ENCODE results near the gene PDSS2. TPM values are rescaled to one million over a fixed set of nuclear protein-coding genes. Genes with fewer than 3 reads are reported as not detected.
A peak's percentile ranks its signal among the peaks of the same experiment; 100 is the strongest.

Gene PDSS2
- total RNA-seq, 2 experiments from 2014 or later: 11.4 to 11.7 TPM

GRCh38 chr6:107331409-107332386, 127.7 kb downstream of the PDSS2 start:
- intact Hi-C loops (cut with DNase I, micrococcal nuclease): loop anchor here in 1 of 2 experiments (2.0 kb wide), 1 partner anchor 127 kb away; the partner anchor contains the start of gene PDSS2
- no peak overlapping the region for H3K27ac Mint-ChIP-seq
- H3K4me3 Mint-ChIP-seq: no peak overlapping the region
- no peaks in the 10 kb centered on the region for H3K9me3 Mint-ChIP-seq (ENCODE audit: low read depth)
- peaks cover 17% of the 10 kb centered on the region for H3K4me1 Mint-ChIP-seq
- DNase-seq (no peak), ATAC-seq (no peak)
- CTCF ChIA-PET: interaction anchor here (0.6 to 5.4 kb wide), 4 partner anchors 9 to 17 kb away, joined by 3 to 24 read pairs (median 3); no protein-coding TSS in a partner anchor
- H3K36me3 Mint-ChIP-seq (ENCODE audit: low read depth): peaks cover 14% of the 10 kb centered on the region
- POLR2A ChIA-PET: no interaction called here
- no peaks in the 10 kb centered on the region for H3K27me3 Mint-ChIP-seq

- DNase-seq: peak; percentile 54
- ChIA-PET POLR2A (no interaction called here), CTCF (interaction anchor here (0.7 to 5.4 kb wide), 2 partner anchors 11 to 568 kb away, joined by 3 to 24 read pairs; no protein-coding TSS in a partner anchor)
- ATAC-seq: peak; percentile 96
- Mint-ChIP-seq H3K27ac (peak overlapping the region; percentile 69), H3K36me3 (ENCODE audit: low read depth) (peaks cover 18% of the 10 kb centered on the region), H3K4me3 (no peak overlapping the region), H3K9me3 (ENCODE audit: low read depth) (no peaks in the 10 kb centered on the region), H3K27me3 (no peaks in the 10 kb centered on the region), H3K4me1 (peaks cover 17% of the 10 kb centered on the region)
- intact Hi-C loops (cut with DNase I, micrococcal nuclease): loop anchor here in 1 of 2 experiments (2.0 kb wide), 1 partner anchor 129 kb away; the partner anchor contains the start of gene PDSS2
Measured at GRCh38 chr6:107330168-107330567, 129.2 kb downstream of the PDSS2 start.

- Mint-ChIP-seq H3K4me3 (no peak overlapping the region), H3K36me3 (ENCODE audit: low read depth) (peaks cover 24% of the 10 kb centered on the region), H3K27ac (no peak overlapping the region), H3K27me3 (no peaks in the 10 kb centered on the region), H3K9me3 (ENCODE audit: low read depth) (no peaks in the 10 kb centered on the region), H3K4me1 (peaks cover 17% of the 10 kb centered on the region)
- ATAC-seq: no peak
- POLR2A ChIA-PET: no interaction called here
- intact Hi-C loops (cut with DNase I, micrococcal nuclease): no loop called here
- CTCF ChIA-PET: interaction anchor here (5.4 kb wide), 1 partner anchor 11 kb away, joined by 24 read pairs; no protein-coding TSS in a partner anchor
- no peak for DNase-seq
Measured at GRCh38 chr6:107329063-107329860, 130.1 kb downstream of the PDSS2 start.

- ChIA-PET POLR2A (no interaction called here), CTCF (interaction anchor here (5.4 kb wide), 1 partner anchor 9 kb away, joined by 24 read pairs; no protein-coding TSS in a partner anchor)
- no peak overlapping the region for H3K4me3 Mint-ChIP-seq
- intact Hi-C loops (cut with DNase I, micrococcal nuclease): no loop called here
- ATAC-seq (no peak), DNase-seq (no peak)
- H3K36me3 Mint-ChIP-seq (ENCODE audit: low read depth): peaks cover 22% of the 10 kb centered on the region
- H3K27ac Mint-ChIP-seq: no peak overlapping the region
- no peaks in the 10 kb centered on the region for H3K27me3 Mint-ChIP-seq
- H3K9me3 Mint-ChIP-seq (ENCODE audit: low read depth): no peaks in the 10 kb centered on the region
- peaks cover 20% of the 10 kb centered on the region for H3K4me1 Mint-ChIP-seq
Measured at GRCh38 chr6:107328081-107328480, 131.3 kb downstream of the PDSS2 start.

GRCh38 chr6:107323133-107323785, 136.1 kb downstream of the PDSS2 start:
- DNase-seq: no peak
- ChIA-PET CTCF (interaction anchor here (0.8 kb wide), 1 partner anchor 10 kb away, joined by 3 read pairs; no protein-coding TSS in a partner anchor), POLR2A (no interaction called here)
- Mint-ChIP-seq H3K36me3 (ENCODE audit: low read depth) (peaks cover 17% of the 10 kb centered on the region), H3K27me3 (no peaks in the 10 kb centered on the region), H3K27ac (no peak overlapping the region), H3K4me1 (peaks cover 20% of the 10 kb centered on the region), H3K9me3 (ENCODE audit: low read depth) (no peaks in the 10 kb centered on the region), H3K4me3 (no peak overlapping the region)
- no peak for ATAC-seq
- intact Hi-C loops (cut with DNase I, micrococcal nuclease): no loop called here

- no peaks in the 10 kb centered on the region for H3K9me3 Mint-ChIP-seq (ENCODE audit: low read depth)
- no peaks in the 10 kb centered on the region for H3K27me3 Mint-ChIP-seq
- peak overlapping the region; percentile 3 for H3K27ac Mint-ChIP-seq
- POLR2A ChIA-PET: no interaction called here
- CTCF ChIA-PET: no interaction called here
- ATAC-seq: peak; percentile 91
- peaks cover 12% of the 10 kb centered on the region for H3K36me3 Mint-ChIP-seq (ENCODE audit: low read depth)
- H3K4me3 Mint-ChIP-seq: no peak overlapping the region
- intact Hi-C loops (cut with DNase I, micrococcal nuclease): no loop called here
- no peak for DNase-seq
- peaks cover 20% of the 10 kb centered on the region for H3K4me1 Mint-ChIP-seq
Measured at GRCh38 chr6:107321793-107322192, 137.6 kb downstream of the PDSS2 start.

GRCh38 chr6:107319906-107320530, 139.3 kb downstream of the PDSS2 start:
- ChIA-PET CTCF (interaction anchor here (0.6 to 2.7 kb wide), 3 partner anchors 9 to 694 kb away, joined by 3 to 24 read pairs (median 3); no protein-coding TSS in a partner anchor), POLR2A (no interaction called here)
- H3K27ac Mint-ChIP-seq: no peak overlapping the region
- H3K4me1 Mint-ChIP-seq: peaks cover 20% of the 10 kb centered on the region
- DNase-seq (no peak), ATAC-seq (no peak)
- H3K9me3 Mint-ChIP-seq (ENCODE audit: low read depth): no peaks in the 10 kb centered on the region
- H3K27me3 Mint-ChIP-seq: no peaks in the 10 kb centered on the region
- peaks cover 6% of the 10 kb centered on the region for H3K36me3 Mint-ChIP-seq (ENCODE audit: low read depth)
- H3K4me3 Mint-ChIP-seq: no peak overlapping the region
- intact Hi-C loops (cut with DNase I, micrococcal nuclease): loop anchor here (5.0 to 10.0 kb wide), 5 partner anchors 135 to 337 kb away; partner anchors contain the start of genes SOBP (in 2 of the 2) and PDSS2 (in 1 of the 2)

GRCh38 chr6:107318100-107318736, 141.1 kb downstream of the PDSS2 start:
- Mint-ChIP-seq H3K9me3 (ENCODE audit: low read depth) (no peaks in the 10 kb centered on the region), H3K4me3 (no peak overlapping the region), H3K27me3 (no peaks in the 10 kb centered on the region), H3K36me3 (ENCODE audit: low read depth) (no peaks in the 10 kb centered on the region), H3K27ac (no peak overlapping the region), H3K4me1 (peaks cover 18% of the 10 kb centered on the region)
- intact Hi-C loops (cut with DNase I, micrococcal nuclease): loop anchor here (1.0 to 10.0 kb wide), 7 partner anchors 137 to 357 kb away; partner anchors contain the start of genes PDSS2 (in 2 of the 2) and SOBP (in 2 of the 2)
- POLR2A ChIA-PET: no interaction called here
- DNase-seq: peak; percentile 71
- peak; percentile 72 for ATAC-seq
- CTCF ChIA-PET: interaction anchor here (0.5 to 2.7 kb wide), 11 partner anchors 11 to 700 kb away, joined by 3 to 24 read pairs (median 4); partner anchors contain the start of gene PDSS2

GRCh38 chr6:107315114-107315513, 144.2 kb downstream of the PDSS2 start:
- no peaks in the 10 kb centered on the region for H3K9me3 Mint-ChIP-seq (ENCODE audit: low read depth)
- intact Hi-C loops (cut with DNase I, micrococcal nuclease): loop anchor here (5.0 to 10.0 kb wide), 5 partner anchors 140 to 342 kb away; partner anchors contain the start of genes SOBP (in 2 of the 2) and PDSS2 (in 1 of the 2)
- CTCF ChIA-PET: interaction anchor here (1.0 to 1.4 kb wide), 2 partner anchors 7 to 365 kb away, joined by 3 read pairs; no protein-coding TSS in a partner anchor
- no peak for ATAC-seq
- no peak overlapping the region for H3K27ac Mint-ChIP-seq
- no peaks in the 10 kb centered on the region for H3K4me1 Mint-ChIP-seq
- DNase-seq: no peak
- no peak overlapping the region for H3K4me3 Mint-ChIP-seq
- H3K27me3 Mint-ChIP-seq: no peaks in the 10 kb centered on the region
- H3K36me3 Mint-ChIP-seq (ENCODE audit: low read depth): peaks cover 6% of the 10 kb centered on the region
- POLR2A ChIA-PET: no interaction called here

GRCh38 chr6:107314531-107314939, 144.8 kb downstream of the PDSS2 start:
- Mint-ChIP-seq H3K27ac (no peak overlapping the region), H3K9me3 (ENCODE audit: low read depth) (no peaks in the 10 kb centered on the region), H3K4me1 (no peaks in the 10 kb centered on the region), H3K36me3 (ENCODE audit: low read depth) (peaks cover 6% of the 10 kb centered on the region), H3K4me3 (no peak overlapping the region), H3K27me3 (no peaks in the 10 kb centered on the region)
- DNase-seq (no peak), ATAC-seq (no peak)
- ChIA-PET POLR2A (no interaction called here), CTCF (no interaction called here)
- intact Hi-C loops (cut with DNase I, micrococcal nuclease): loop anchor here in 1 of 2 experiments (10.0 kb wide), 3 partner anchors 140 to 340 kb away; partner anchors contain the start of genes PDSS2 and SOBP

Data from activated CD4-positive, alpha-beta T cell treated with anti-CD3 and anti-CD28 coated beads for 36 hours (primary cell).